Psoas muscle (tissue), 8 donors: ENCODE data around the gene LIN7C. TPM values are rescaled to one million over a fixed set of nuclear protein-coding genes. Genes with fewer than 3 reads are reported as not detected.

Experiments
- ATAC-seq, 4 donors: fragments of 200-7000 bp; cut with Tn5 transposase; one replicate each; pipeline ENCODE4 v1.9.1; 2020; ENCODE audit warnings: moderate library complexity in 3 of 4, mild to moderate bottlenecking in 2 of 4
- DNase-seq, 2 donors: peaks; one replicate each; pipeline ENCODE4 v3.0.0-alpha.2; 2020
- H3K27ac ChIP-seq: fragments of 200-600 bp; one replicate; pipeline ENCODE4 v1.8.0; 2022
- H3K27me3 ChIP-seq, 3 donors: fragments of 200-600 bp in 1 of 3; one replicate each; pipeline versions ENCODE4 v1.6.1 to v1.8.0; 2013 to 2022; ENCODE audit warnings: low read length in 2 of 3, mild to moderate bottlenecking in 2 of 3, moderate library complexity in 1 of 3; ENCODE audit not compliant: insufficient read depth in 3 of 3
- H3K36me3 ChIP-seq, 2 donors: fragments of 200-600 bp in 1 of 2; one replicate each; pipeline versions ENCODE4 v1.6.1 to v1.8.0; 2013 to 2022; ENCODE audit warnings: low read depth in 1 of 2, mild to moderate bottlenecking in 1 of 2, moderate library complexity in 1 of 2; ENCODE audit not compliant: insufficient read depth in 1 of 2
- H3K4me1 ChIP-seq: fragments of 200-600 bp; one replicate; pipeline ENCODE4 v1.8.0; 2022
- H3K4me3 ChIP-seq: fragments of 200-600 bp; one replicate; pipeline ENCODE4 v1.8.0; 2022; ENCODE audit warnings: mild to moderate bottlenecking
- H3K9me3 ChIP-seq: fragments of 200-600 bp; one replicate; pipeline ENCODE4 v1.8.0; 2022
- WGBS, 3 donors: extraction: QIAGEN DNeasy Blood & Tissue Kit; methylation state at CpG; one replicate each; pipeline versions ENCODE4 v1.1.6 to v1.1.7; 2013; 5-methylcytosine and 5-hydroxymethylcytosine counted together
- intact Hi-C, 2 donors: fragments of 100-400 bp; cut with DNase I; formaldehyde crosslinking; loops; one replicate each; pipeline versions ENCODE4 v1.11.0 to v1.14.2; 2022
- polyA plus RNA-seq, 3 donors: library from polyadenylated mRNA; stranded (reverse); fragments of 200-250 nt; gene quantifications; one replicate each; pipeline ENCODE4 v1.2.3, GENCODE V29; 2013
- total RNA-seq, 4 donors: library from RNA; stranded (reverse); fragmentation: NEBNext Ultra II Directional in 2 of 4; extraction: Animal tissue kit (Norgen Biotek cat#: 25700) in 2 of 4; gene quantifications; one replicate each; pipeline versions ENCODE4 v1.2.1 to v1.2.4, GENCODE V29; 2021 to 2023
- TF ChIP-seq, protein P1 (sequence below): fragments of 200-600 bp; IDR thresholded peaks from one replicate; pipeline ENCODE4 v1.8.0; 2022; ENCODE audit warnings: antibody characterized with exemption
- donor health status: healthy with polysubstance abuse.
- donor health status: DM: no; HTN: no; CAD: no; lungs with moderate emphysema.
- donor health status: Bipolar disorder and iron deficiency.
- donor health status: healthy.
- donor health status: DM: yes; HTN: yes; CAD: no.
- donor health status: DM: no; HTN: no; CAD: no.
- donor health status: DM: no; HTN: no; CAD: no.
- donor health status: DM: yes; HTN: yes; CAD: no.

The LIN7C gene
- total and polyA plus RNA-seq, 7 donors, result 4.2 to 18.9 (median 13.1) TPM

DNA sequence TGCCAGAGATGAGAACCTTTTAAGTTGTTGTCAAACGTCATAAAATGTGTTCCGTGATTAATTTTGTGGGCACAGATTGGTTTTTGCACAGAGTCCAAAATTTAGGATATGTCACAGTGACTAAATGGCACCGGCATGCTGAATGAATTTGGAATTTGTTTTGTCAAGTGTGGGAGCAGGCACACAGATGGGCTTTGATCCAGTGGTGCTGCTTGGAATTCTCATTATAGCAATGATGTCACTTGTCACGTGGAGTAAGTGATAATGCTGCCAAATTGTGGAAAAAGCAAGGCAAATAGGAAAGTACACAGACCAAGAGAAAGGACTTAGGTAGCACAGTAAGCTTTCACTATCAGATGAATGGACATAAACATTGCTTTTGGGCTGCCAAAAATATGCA, 8.0 kb upstream of the LIN7C start:
- intact Hi-C loops, result no loop called here

DNA sequence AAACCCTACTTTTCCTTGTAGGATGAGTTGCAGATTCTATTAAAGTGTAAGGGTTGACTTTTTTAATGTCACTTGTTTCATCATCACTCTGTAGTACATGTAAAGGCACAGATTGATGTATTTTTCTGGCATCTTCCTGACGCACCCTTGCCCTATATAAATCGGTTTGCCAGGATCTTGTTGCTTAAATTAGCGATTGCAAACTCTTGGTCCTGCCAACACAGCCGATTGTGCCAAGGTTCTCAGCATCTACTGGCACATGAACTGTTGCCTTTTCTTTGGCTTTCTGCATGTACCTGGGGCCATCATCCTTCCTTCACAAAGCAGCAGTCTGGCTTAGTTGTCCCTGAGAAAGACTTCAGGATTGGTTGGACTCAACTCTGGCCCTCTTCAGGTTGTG, 7.5 kb upstream of the LIN7C start:
- Histone ChIP-seq H3K36me3 (no peaks in the 10 kb centered on the region), H3K27ac (peak overlapping the region; percentile 5), H3K27me3 (no peaks in the 10 kb centered on the region), H3K4me1 (peaks cover 14% of the 10 kb centered on the region), H3K4me3 (no peak overlapping the region), H3K9me3 (no peaks in the 10 kb centered on the region)
- ATAC-seq (peak; percentile 69 to 93 (median 84)), DNase-seq (peak in 1 of 2 donors; percentile 66)
- TF ChIP-seq, protein P1, sequence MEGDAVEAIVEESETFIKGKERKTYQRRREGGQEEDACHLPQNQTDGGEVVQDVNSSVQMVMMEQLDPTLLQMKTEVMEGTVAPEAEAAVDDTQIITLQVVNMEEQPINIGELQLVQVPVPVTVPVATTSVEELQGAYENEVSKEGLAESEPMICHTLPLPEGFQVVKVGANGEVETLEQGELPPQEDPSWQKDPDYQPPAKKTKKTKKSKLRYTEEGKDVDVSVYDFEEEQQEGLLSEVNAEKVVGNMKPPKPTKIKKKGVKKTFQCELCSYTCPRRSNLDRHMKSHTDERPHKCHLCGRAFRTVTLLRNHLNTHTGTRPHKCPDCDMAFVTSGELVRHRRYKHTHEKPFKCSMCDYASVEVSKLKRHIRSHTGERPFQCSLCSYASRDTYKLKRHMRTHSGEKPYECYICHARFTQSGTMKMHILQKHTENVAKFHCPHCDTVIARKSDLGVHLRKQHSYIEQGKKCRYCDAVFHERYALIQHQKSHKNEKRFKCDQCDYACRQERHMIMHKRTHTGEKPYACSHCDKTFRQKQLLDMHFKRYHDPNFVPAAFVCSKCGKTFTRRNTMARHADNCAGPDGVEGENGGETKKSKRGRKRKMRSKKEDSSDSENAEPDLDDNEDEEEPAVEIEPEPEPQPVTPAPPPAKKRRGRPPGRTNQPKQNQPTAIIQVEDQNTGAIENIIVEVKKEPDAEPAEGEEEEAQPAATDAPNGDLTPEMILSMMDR, result no peak
- intact Hi-C loops, result no loop called here
- 15 to 30% (median 20%) methylated on average over 4 of the region's 4 CpGs for WGBS, 3 donors

More for the DNA sequence above, 8.0 kb upstream of the LIN7C start:
- TF ChIP-seq, protein P1, result no peak
- H3K9me3 ChIP-seq, result no peaks in the 10 kb centered on the region
- ATAC-seq (peak in 3 of 4 donors; percentile 64 to 68 (median 66)), DNase-seq (no peak)
- peaks cover 14% of the 10 kb centered on the region for H3K4me1 ChIP-seq
- peak overlapping the region; percentile 5 for H3K27ac ChIP-seq
- H3K36me3 ChIP-seq, result no peaks in the 10 kb centered on the region
- WGBS, 3 donors, result 14 to 18% (median 17%) methylated on average over 4 of the region's 4 CpGs
- no peak overlapping the region for H3K4me3 ChIP-seq
- H3K27me3 ChIP-seq, result no peaks in the 10 kb centered on the region

DNA sequence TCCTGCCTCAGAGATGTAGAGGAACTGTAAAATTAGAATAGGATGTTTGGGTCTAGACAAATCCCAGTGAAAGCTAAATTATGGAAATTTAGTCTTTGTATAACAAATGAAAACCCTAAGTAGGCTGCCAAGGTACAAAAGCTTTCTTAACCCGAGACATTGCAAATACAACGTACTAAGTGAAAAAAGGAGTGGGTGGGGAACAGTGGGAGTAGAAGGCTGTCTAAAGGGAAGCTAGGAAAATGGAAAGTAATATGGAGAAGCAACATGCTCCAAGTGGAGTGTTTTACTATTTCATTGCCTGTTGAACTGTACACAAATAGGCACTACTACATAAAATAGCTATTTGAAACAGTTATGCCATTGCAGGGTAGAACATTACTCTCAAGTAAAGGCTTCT, 6.8 kb upstream of the LIN7C start:
- Histone ChIP-seq H3K27ac (peak overlapping the region; percentile 5), H3K4me1 (peaks cover 14% of the 10 kb centered on the region), H3K9me3 (no peaks in the 10 kb centered on the region), H3K27me3 (no peaks in the 10 kb centered on the region), H3K4me3 (no peak overlapping the region), H3K36me3 (no peaks in the 10 kb centered on the region)
- ATAC-seq, result no peak
- no peak for DNase-seq
- intact Hi-C loops, result no loop called here
- WGBS, 3 donors, result 69 to 72% (median 70%) methylated on average over 2 of the region's 2 CpGs
- TF ChIP-seq, protein P1, result no peak

GRCh38 chr11:27512238-27512637, 5.7 kb upstream of the LIN7C start:
- TF ChIP-seq, protein P1, result no peak
- DNase-seq (no peak), ATAC-seq (peak in 2 of 4 donors; percentile 20 to 62)
- H3K36me3 ChIP-seq, result no peaks in the 10 kb centered on the region
- no peak overlapping the region for H3K4me3 ChIP-seq
- WGBS, 3 donors, result 62 to 72% (median 64%) methylated on average over 3 of the region's 3 CpGs
- intact Hi-C loops, result no loop called here
- H3K27me3 ChIP-seq, result no peaks in the 10 kb centered on the region
- H3K9me3 ChIP-seq, result no peaks in the 10 kb centered on the region
- no peak overlapping the region for H3K27ac ChIP-seq
- H3K4me1 ChIP-seq, result peaks cover 20% of the 10 kb centered on the region

GRCh38 chr11:27509908-27510307, 3.3 kb upstream of the LIN7C start:
- intact Hi-C loops, result loop anchor here in 1 of 2 donors (5.0 kb wide), 1 partner anchor 597 kb away; the partner anchor contains the start of genes KIF18A and METTL15
- WGBS, 3 donors, result 92 to 95% (median 93%) methylated on average over 4 of the region's 4 CpGs
- no peak for ATAC-seq

More at GRCh38 chr11:27509908-27510307, 3.3 kb upstream of the LIN7C start:
- Histone ChIP-seq H3K4me1 (peaks cover 31% of the 10 kb centered on the region), H3K27ac (no peak overlapping the region), H3K4me3 (no peak overlapping the region), H3K9me3 (no peaks in the 10 kb centered on the region), H3K27me3 (no peaks in the 10 kb centered on the region), H3K36me3 (peaks cover 0 to under 1% of the 10 kb centered on the region in 2 donors)
- TF ChIP-seq, protein P1, result no peak
- no peak for DNase-seq
